ENCODE results near the gene RBM27.
"Not testable (repeated sequence)": the region's sequence is repeated elsewhere in the genome, so short reads cannot be mapped to it uniquely, and the experiment has no call there.

Gene RBM27

GRCh38 chr5:146203011-146203871 lies at the start of gene RBM27:
TSS of gene RBM27 (plus strand) at chr5:146203605. CDS start at chr5:146203766, 161 bp downstream.
- peak; percentile 99 for DNase-seq

- no peak for DNase-seq
These were observed 45.1 kb upstream of the RBM27 start for GRCh38 chr5:146158255-146158654.

- DNase-seq = no peak
These were observed 39.0 kb upstream of the RBM27 start for GRCh38 chr5:146164382-146164781.

DNA sequence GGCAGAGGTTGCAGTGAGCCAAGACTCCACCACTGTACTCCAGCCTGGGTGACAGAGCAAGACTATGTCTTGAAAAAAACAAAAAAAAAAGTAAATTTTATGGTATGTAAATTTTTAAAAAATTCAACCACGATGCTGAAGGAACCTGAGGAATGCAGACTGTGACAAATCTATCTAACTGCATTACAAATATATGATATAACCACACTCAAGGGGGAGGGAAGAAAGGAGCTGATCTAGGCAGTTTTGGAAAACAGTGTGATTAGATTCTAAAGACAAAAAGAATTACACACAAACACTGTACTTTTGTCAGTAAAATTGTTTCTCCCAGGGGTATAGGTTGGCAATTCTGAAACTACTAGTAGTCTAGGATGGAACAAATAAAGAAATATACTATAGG lies 37.9 kb upstream of the RBM27 start:
- DNase-seq = no peak

DNA sequence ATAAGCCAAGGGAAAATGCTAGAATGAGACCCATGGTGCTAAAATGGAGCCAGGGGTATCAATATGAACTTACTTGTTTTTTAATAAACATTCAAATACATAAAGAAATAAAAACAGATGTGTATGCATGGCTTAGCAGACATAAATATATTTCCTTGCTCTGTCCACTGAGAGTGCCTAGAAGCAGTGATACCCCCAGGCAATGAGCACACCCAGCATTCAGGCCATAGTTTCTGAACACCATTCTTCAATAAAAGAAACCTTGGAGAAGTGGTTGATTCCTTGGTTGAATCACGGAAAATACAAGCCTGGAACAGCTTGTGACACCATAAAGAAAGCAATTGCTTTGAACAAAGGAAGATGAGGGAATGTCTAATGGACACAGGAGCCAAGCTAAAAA lies 37.5 kb upstream of the RBM27 start:
- no peak for DNase-seq

- DNase-seq = no peak
These were observed 34.3 kb upstream of the RBM27 start for GRCh38 chr5:146169076-146169475.

DNA sequence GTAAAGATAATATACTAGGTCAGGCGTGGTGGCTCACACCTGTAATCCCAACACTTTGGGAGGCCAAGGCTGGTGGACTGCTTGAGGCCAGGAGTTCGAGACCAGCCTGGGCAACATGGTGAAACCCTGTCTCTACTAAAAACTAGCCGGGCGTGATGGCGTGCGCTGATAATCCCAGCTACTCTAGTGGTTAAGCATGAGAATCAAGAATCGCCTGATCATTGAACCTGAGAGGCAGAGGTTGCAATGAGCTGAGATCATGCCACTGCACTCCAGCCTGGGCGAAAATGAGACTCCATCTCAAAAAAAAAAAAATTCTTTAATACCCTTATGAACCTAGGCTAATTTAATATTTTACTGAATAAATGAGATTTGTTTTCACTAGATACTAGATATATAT lies 30.4 kb upstream of the RBM27 start:
- DNase-seq = not testable (repeated sequence)

DNA sequence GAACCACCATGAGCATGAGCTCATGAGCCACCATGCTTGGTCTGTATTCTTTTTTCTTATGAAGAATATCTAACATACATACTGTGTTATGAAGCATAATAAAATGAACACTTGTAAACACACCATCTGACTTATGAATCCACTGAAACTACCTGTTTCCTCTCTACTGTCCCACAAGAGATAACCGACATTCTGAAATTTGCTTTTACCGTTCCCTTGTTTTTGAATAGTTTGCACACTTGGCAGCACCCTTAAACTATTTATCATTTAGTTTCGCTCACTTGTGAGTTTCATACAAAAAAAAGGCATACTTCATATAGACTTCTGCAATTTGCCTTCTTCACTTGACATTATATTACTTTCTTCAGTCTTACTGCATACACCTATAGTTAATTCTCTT lies 29.8 kb upstream of the RBM27 start:
- no peak for DNase-seq

DNA sequence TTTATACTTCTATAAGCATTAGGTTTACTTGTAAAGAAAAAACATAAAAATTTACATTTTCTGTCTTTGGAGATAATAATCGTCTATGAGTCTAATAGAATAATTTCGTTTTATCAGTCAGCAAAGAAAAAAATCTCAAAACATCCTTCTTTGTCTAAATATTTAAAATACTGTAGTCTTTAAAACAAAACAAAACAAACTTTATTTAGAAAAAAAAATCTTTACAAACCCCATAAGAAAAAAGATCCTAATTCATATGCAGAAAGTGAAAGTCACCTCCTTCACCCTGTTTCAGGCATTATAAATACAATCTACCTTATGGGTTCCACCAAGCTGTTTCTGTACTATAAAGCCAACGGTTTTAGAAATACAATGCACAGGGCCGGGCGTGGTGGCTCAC lies 26.6 kb upstream of the RBM27 start:
- no peak for DNase-seq

DNA sequence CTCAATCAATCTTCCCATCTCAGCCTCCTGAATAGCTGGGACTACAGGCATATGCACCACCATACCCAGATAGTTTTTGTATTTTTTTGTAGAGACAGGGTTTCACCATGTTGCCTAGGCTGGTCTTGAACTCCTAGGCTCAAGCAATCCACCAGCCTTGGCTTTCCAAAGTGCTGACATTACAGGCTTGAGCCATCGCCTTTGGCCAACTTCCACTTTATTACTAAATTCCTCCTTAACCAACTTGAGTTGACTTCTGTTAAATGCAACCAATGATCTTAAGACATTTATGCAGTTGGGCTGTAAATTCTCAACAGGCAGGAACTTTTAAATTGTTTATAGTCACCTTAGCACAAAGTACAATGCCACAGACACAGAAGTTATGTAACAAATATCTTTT lies 23.7 kb upstream of the RBM27 start:
- no peak for DNase-seq

DNA sequence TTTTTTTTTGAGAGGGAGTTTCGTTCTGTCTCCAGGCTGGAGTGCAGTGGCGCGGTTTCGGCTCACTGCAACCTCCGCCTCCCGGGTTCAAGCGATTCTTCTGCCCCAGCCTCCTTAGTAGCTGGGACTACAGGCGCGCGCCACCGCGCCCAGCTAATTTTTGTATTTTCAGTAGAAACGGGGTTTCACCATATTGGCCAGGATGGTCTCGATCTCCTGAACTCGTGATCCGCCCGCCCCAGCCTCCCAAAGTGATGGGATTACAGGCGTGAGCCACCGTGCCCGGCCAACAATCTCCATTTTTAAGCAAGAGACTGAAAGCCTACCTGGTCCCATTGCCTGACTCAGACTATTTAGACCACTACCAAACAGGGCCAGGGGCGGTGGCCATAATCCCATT lies 20.0 kb upstream of the RBM27 start:
- DNase-seq = not testable (repeated sequence)

GRCh38 chr5:146185161-146185560 lies 18.2 kb upstream of the RBM27 start:
- no peak for DNase-seq

GRCh38 chr5:146188358-146188757 lies 15.0 kb upstream of the RBM27 start:
- DNase-seq = no peak

- no peak for DNase-seq
These were observed 10.8 kb upstream of the RBM27 start for GRCh38 chr5:146192571-146193043.

- DNase-seq = no peak
These were observed 10.1 kb upstream of the RBM27 start for GRCh38 chr5:146193285-146193684.

DNA sequence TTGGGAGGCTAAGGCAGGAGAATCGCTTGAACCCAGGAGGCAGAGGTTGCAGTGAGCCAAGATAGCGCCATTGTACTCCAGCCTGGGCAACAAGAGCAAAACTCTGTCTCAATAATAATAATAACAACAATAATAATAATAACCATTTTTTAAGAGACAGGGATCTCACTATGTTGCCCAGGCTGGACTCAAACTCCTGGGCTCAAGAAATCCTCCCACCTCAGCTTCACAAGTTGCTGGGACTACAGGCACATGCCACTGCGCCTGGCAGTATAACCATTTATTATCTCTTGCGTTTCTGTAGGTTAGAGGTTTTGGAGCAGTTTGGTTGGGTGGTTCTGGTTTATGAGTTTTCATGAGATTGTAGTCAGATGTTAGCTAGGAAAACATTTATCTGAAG lies 8.4 kb upstream of the RBM27 start:
- DNase-seq = not testable (repeated sequence)

DNA sequence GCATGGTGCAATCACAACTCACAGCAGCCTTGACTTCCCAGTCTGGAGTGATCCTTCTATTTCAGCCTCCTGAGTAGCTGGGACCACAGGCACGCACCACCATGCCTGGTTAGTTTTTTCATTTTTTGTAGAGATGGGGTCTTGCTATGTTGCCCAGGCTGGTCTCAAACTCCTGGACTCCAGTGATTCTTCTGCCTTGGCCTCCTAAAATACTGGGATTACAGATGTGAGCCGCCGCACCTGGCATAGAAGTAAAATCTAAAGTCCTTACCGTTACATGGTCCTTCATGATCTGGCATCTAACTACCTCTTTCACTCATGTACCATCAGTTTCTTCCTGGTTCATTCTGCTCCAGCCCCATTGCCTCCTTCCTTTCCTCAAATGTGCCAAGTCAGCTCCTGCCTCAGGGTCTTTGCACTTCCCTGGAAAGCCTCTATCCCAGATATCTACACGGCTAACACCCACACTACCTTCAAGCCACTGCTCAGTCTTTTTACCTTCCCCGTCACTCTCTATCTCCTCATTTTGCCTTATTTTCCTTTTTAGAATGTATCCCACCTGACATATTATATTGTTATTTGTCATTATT lies 6.9 kb upstream of the RBM27 start:
- no peak for DNase-seq

GRCh38 chr5:146199176-146199815 lies 4.1 kb upstream of the RBM27 start:
- no peak for DNase-seq

DNA sequence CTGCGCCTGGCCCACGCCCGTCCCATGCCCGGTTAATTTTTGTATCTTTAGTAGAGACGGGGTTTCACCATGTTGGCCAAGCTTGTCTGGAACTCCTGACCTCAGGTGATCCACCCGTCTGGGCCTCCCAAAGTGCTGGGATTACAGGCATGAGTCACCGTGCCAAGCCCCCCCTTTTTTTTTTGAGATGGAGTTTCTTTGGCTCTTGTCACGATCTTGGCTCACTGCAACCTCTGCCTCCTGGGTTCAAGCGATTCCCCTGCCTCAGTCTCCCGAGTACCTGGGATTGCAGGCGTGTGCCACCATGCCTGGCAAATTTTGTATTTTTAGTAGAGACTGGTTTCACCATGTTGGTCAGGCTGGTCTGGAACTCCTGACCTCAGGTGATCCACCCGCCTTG lies 1.6 kb upstream of the RBM27 start:
- DNase-seq = not testable (repeated sequence)

- no peak for DNase-seq
These were observed 427 bp downstream of the RBM27 start for GRCh38 chr5:146203872-146204192.

DNA sequence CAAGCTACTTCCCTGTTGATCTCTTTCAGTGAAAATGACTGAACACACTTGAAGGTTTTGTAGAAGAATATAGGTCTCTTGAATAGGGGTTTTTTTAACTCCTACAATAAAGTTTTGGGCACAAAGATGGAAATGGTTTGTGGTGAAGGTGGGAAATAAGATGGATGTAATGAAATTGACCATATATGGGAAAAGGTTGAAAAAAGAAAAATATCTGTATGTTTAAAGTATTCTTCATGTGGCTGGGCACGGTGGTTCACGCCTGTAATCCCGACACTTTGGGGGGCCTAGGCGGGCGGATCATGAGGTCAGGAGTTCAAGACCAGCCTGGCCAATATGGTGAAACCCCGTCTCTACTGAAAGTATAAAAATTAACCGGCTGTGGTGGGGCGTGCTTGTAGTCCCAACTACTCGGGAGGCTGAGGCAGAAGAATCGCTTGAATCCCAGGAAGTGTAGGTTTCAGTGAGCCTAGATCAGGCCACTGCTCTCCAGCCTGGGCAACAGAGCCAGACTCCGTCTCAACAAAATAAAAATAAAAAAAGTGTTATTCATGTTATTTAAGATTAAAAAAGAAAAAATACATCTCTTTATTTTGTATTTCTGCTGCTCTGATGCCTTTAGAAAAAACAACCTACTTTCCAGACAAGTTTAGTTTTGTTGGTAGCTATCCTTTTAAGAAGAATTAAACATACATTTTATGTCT lies 2.2 kb downstream of the RBM27 start:
- DNase-seq = no peak

- DNase-seq = no peak
These were observed 2.9 kb downstream of the RBM27 start for GRCh38 chr5:146206257-146206656.

DNA sequence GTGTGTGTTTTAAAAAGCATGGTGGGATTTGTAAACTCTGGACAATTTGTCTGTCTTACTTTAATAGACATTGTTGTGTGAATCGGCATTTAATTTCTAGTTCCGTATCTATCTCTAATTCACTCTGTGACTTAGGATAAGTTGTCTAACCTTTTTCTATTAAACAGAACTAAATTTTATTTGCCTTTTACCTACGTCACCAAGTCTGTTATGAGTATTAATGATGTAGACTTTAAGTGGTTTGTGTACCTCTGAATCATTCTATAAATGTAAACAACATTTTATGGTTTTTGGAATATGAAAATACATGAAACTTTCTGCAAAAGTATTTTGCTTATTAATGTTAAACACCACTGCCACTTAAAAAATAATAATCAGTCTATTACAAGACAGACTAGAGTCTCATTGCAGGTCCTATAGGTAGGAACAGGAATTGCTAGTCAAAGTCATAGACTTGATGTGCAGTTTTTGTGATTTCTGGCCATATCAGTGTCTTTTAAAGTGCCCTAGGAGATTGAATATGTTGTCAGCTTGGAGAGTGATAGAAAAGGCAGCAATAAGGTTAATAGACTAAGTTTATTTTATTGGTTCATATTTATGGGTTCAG lies 5.6 kb downstream of the RBM27 start:
- no peak for DNase-seq
